Measurements from ENCODE around the gene ATP5ME. TPM values are rescaled to one million over a fixed set of nuclear protein-coding genes. Genes with fewer than 3 reads are reported as not detected.

Gene ATP5ME
- total RNA-seq, 1 experiment from 2014 or later, result 330 TPM

- no peaks in the 10 kb centered on the region for H3K9me3 ChIP-seq (ENCODE audit: control insufficient read depth in 1 of 2, insufficient read depth in 1 of 2, low read depth in 1 of 2, low read length in 2 of 2)
- no peaks in the 10 kb centered on the region for H3K27me3 ChIP-seq (ENCODE audit: insufficient read depth, low read length)
- no peaks in the 10 kb centered on the region for H3K9me2 ChIP-seq (ENCODE audit: insufficient read depth)
- no peak for DNase-seq (ENCODE audit: low read depth, low spot score)
- ChIA-PET CTCF (interaction anchor here (1.3 kb wide), 1 partner anchor 9 kb away, joined by 4 read pairs; no protein-coding TSS in a partner anchor), POLR2A (no interaction called here), RAD21 (ENCODE audit: low non-redundant PET in 1 of 2, low total read pairs in 2 of 2, uncharacterized antibody in 2 of 2, unreplicated experiment in 2 of 2) (no interaction called here)
- BruUV-seq (replicated peaks), result no TSS peak
- peaks cover 10 to 19% of the 10 kb centered on the region in 2 experiments for H3K4me1 ChIP-seq (ENCODE audit: control insufficient read depth in 1 of 2, insufficient read depth in 2 of 2, low read length in 2 of 2)
- no peaks in the 10 kb centered on the region for H4K20me1 ChIP-seq (ENCODE audit: insufficient read depth)
- intact Hi-C loops (cut with micrococcal nuclease), result no loop called here
- no peak overlapping the region for H3K27ac ChIP-seq (ENCODE audit: low read depth, low read length)
- no peak for ATAC-seq
- no peaks in the 10 kb centered on the region for H3K36me3 ChIP-seq (ENCODE audit: control insufficient read depth in 1 of 2, insufficient read depth in 2 of 2, low read length in 2 of 2)
- H3K9ac ChIP-seq (ENCODE audit: low read length), result no peak overlapping the region
- no peak overlapping the region for H3K4me2 ChIP-seq (ENCODE audit: low read length)
- H3K79me2 ChIP-seq (ENCODE audit: insufficient read depth, low read length), result peaks cover 3% of the 10 kb centered on the region; the same call in 1 of the 2 replicates
- H3K4me3 ChIP-seq (replicated peaks in 1 of 2; ENCODE audit: low read depth in 1 of 2, low read length in 2 of 2), result no peak overlapping the region
- no peak for TF ChIP-seq SIN3A (IDR thresholded peaks at IDR 0.05; ENCODE audit: low read depth)
- TF ChIP-seq CBX3 (IDR thresholded peaks at IDR 0.05; ENCODE audit: low read depth), result no peak
- no peak for TF ChIP-seq FOSL1 (IDR thresholded peaks at IDR 0.05; ENCODE audit: low read depth)
- no peak for TF ChIP-seq RAD21 (IDR thresholded peaks at IDR 0.05; ENCODE audit: low read depth)
- TF ChIP-seq TCF7L2 (IDR thresholded peaks at IDR 0.05; ENCODE audit: borderline replicate concordance, extremely low read depth, insufficient read depth, insufficient read length), result no peak
- TF ChIP-seq ZFX (IDR thresholded peaks at IDR 0.05), result no peak
- H2AFZ ChIP-seq (ENCODE audit: low read depth, low read length, poor library complexity, severe bottlenecking), result no peak overlapping the region
These were observed 18.9 kb upstream of the ATP5ME start for GRCh38 chr4:692771-693554.

DNA sequence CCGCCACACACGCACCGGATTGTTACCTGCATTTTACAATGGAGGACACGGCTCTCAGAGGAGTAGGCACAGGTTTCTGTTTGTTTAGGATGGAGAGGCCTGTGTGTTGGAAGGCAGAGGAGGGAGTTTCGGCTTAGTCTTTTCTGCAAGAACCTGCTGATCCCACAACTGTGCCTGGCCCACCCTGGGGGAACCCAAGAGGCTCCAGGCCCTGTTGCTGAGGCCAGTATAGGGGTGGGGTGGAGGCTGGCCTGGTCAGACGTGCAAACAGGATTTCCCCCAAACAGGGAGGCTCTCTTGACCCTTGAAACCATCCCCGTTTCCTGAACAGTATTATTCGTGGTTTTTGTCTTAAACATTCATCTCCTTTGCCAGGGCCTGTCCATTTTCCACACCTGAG lies 15.6 kb upstream of the ATP5ME start:
- H3K4me2 ChIP-seq (ENCODE audit: low read length), result peak overlapping the region; percentile 85
- H3K9ac ChIP-seq (ENCODE audit: low read length), result peak overlapping the region; percentile 70
- ATAC-seq (no peak), DNase-seq (ENCODE audit: low read depth, low spot score) (no peak)
- peaks cover 22 to 35% of the 10 kb centered on the region in 2 experiments for H3K4me1 ChIP-seq (ENCODE audit: control insufficient read depth in 1 of 2, insufficient read depth in 2 of 2, low read length in 2 of 2)
- peaks cover 4% of the 10 kb centered on the region; the same call in 1 of the 2 replicates for H3K79me2 ChIP-seq (ENCODE audit: insufficient read depth, low read length)
- H3K27ac ChIP-seq (ENCODE audit: low read depth, low read length), result peak overlapping the region; percentile 92
- no peaks in the 10 kb centered on the region for H4K20me1 ChIP-seq (ENCODE audit: insufficient read depth)
- TF ChIP-seq, protein P1, sequence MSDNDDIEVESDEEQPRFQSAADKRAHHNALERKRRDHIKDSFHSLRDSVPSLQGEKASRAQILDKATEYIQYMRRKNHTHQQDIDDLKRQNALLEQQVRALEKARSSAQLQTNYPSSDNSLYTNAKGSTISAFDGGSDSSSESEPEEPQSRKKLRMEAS (IDR thresholded peaks at IDR 0.05), result no peak
- TF ChIP-seq YY1 (IDR thresholded peaks at IDR 0.05; ENCODE audit: extremely low read depth, insufficient replicate concordance, low read depth, low read length), result no peak
- TF ChIP-seq, protein P2, sequence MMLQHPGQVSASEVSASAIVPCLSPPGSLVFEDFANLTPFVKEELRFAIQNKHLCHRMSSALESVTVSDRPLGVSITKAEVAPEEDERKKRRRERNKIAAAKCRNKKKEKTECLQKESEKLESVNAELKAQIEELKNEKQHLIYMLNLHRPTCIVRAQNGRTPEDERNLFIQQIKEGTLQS (IDR thresholded peaks at IDR 0.05), result no peak
- intact Hi-C loops (cut with micrococcal nuclease), result no loop called here
- ChIA-PET POLR2A (no interaction called here), RAD21 (ENCODE audit: low non-redundant PET in 1 of 2, low total read pairs in 2 of 2, uncharacterized antibody in 2 of 2, unreplicated experiment in 2 of 2) (no interaction called here), CTCF (no interaction called here)
- H3K4me3 ChIP-seq (replicated peaks in 1 of 2; ENCODE audit: low read depth in 1 of 2, low read length in 2 of 2), result peak overlapping the region; percentile 46 to 58
- no TSS peak for BruUV-seq (replicated peaks)
- H2AFZ ChIP-seq (ENCODE audit: low read depth, low read length, poor library complexity, severe bottlenecking), result no peak overlapping the region
- H3K36me3 ChIP-seq (ENCODE audit: control insufficient read depth in 1 of 2, insufficient read depth in 2 of 2, low read length in 2 of 2), result no peaks in the 10 kb centered on the region
- H3K9me3 ChIP-seq (ENCODE audit: control insufficient read depth in 1 of 2, insufficient read depth in 1 of 2, low read depth in 1 of 2, low read length in 2 of 2), result no peaks in the 10 kb centered on the region
- H3K9me2 ChIP-seq (ENCODE audit: insufficient read depth), result no peaks in the 10 kb centered on the region
- no peaks in the 10 kb centered on the region for H3K27me3 ChIP-seq (ENCODE audit: insufficient read depth, low read length)
